Activated T-cell treated with anti-CD3 and anti-CD28 coated beads, Interleukin-2, amount 50 U/mL, for 72 hours (primary cell): Measurements from ENCODE around the gene FGB. TPM values are rescaled to one million over a fixed set of nuclear protein-coding genes. Genes with fewer than 3 reads are reported as not detected.

Experiments
- ATAC-seq, 2 donors: fragments of 150-1000 bp; cut with Tn5 transposase; replicated peaks in 1 of 2; 2 replicates each; pipeline ENCODE4 v1.10.0; 2021; ENCODE audit warnings: moderate library complexity in 2 of 2, mild to moderate bottlenecking in 1 of 2
- DNase-seq, 2 donors: peaks; one replicate each; pipeline ENCODE4 v3.0.0; 2021 to 2022; ENCODE audit warnings: mixed read lengths in 1 of 2
- H3K27ac Mint-ChIP-seq: one replicate; pipeline ENCODE4 v1.8.0; 2022; ENCODE audit warnings: mild to moderate bottlenecking, moderate library complexity, mixed read lengths
- H3K27me3 Mint-ChIP-seq: one replicate; pipeline ENCODE4 v1.8.0; 2022; ENCODE audit warnings: low read depth, mixed read lengths
- H3K36me3 Mint-ChIP-seq, 2 donors: one replicate each; pipeline ENCODE4 v1.8.0; 2022; ENCODE audit warnings: mixed read lengths in 2 of 2, mild to moderate bottlenecking in 1 of 2; ENCODE audit not compliant: insufficient read depth in 2 of 2
- H3K4me1 Mint-ChIP-seq: one replicate; pipeline ENCODE4 v1.8.0; 2022; ENCODE audit warnings: low read depth, mixed read lengths
- H3K4me3 Mint-ChIP-seq, 2 donors: one replicate each; pipeline ENCODE4 v1.8.0; 2022; ENCODE audit warnings: mild to moderate bottlenecking in 2 of 2, mixed read lengths in 2 of 2, moderate library complexity in 2 of 2
- H3K9me3 Mint-ChIP-seq, 2 donors: one replicate each; pipeline ENCODE4 v1.8.0; 2022; ENCODE audit warnings: mixed read lengths in 2 of 2
- total RNA-seq, 2 donors: library from RNA; stranded (reverse); gene quantifications; one replicate each; pipeline ENCODE4 v1.2.3, GENCODE V29; 2022

FGB gene
- total RNA-seq, 2 donors from 2014 or later, result not detected

DNA sequence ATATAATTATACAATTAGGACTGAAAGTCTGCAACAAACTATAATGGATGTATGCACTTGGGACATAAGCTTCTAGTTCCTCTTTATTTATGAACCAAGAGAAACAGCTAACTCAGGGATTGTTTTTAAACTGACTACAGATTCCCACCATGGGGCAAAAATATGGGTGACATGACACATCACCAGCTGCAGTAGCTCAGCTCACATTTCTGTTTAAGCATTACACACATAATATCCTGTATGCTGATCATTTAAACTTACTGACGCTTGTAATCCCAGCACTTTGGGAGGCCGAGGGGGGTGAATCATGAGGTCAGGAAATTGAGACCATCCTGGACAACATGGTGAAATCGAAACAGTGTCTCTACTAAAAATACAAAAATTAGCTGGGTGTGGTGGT is 11.5 kb downstream of the FGB start:
- peaks cover 12% of the 10 kb centered on the region for H3K27me3 Mint-ChIP-seq
- DNase-seq (no peak), ATAC-seq (no peak)
- no peak overlapping the region for H3K4me3 Mint-ChIP-seq
- H3K27ac Mint-ChIP-seq, result no peak overlapping the region
- H3K4me1 Mint-ChIP-seq, result no peaks in the 10 kb centered on the region
- no peaks in the 10 kb centered on the region for H3K9me3 Mint-ChIP-seq
- H3K36me3 Mint-ChIP-seq, result no peaks in the 10 kb centered on the region

DNA sequence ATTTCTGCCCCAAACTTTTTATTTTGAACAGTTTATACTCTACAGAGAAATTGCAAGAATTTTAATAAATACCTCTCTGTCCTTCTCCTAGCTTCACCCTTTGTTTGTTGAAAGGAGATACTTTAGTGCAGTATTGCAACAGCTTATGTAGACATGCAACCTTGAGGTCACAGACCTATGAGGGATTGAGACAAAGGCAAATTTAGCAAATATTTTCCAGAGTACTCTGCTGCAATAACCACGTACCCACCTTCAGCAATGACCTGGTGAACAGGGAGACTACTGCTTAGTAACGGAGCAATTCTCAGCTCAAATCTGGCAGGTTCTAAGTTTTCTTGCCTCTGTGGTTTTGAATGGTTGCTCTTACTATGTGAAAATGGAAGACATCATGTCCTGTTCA is 14.5 kb downstream of the FGB start:
- H3K9me3 Mint-ChIP-seq, result no peaks in the 10 kb centered on the region
- peaks cover 12% of the 10 kb centered on the region for H3K27me3 Mint-ChIP-seq
- H3K36me3 Mint-ChIP-seq, result no peaks in the 10 kb centered on the region
- ATAC-seq (no peak), DNase-seq (no peak)
- no peak overlapping the region for H3K4me3 Mint-ChIP-seq
- no peaks in the 10 kb centered on the region for H3K4me1 Mint-ChIP-seq
- H3K27ac Mint-ChIP-seq, result no peak overlapping the region

DNA sequence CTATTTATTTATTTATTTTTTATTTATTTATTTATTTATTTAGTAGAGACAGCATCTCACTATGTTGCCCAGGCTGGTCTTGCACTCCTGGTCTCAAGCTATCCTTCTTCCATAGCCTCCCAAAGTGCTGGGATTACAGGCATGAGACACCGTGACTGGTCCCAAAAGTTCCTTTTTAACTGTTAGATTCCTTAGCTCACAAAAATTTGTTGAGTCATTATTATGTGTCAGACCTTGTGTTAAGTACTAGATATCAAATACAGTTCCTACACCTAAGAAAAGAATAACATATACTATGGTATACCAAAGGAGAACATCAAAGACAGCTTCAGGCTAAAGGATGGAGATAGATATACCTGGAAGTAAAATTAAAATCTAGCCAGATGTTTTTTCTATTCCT is 16.1 kb downstream of the FGB start:
- H3K36me3 Mint-ChIP-seq, result no peaks in the 10 kb centered on the region
- H3K27ac Mint-ChIP-seq, result no peak overlapping the region
- H3K9me3 Mint-ChIP-seq, result no peaks in the 10 kb centered on the region
- ATAC-seq (no peak), DNase-seq (no peak)
- H3K4me3 Mint-ChIP-seq, result no peak overlapping the region
- peaks cover 12% of the 10 kb centered on the region for H3K27me3 Mint-ChIP-seq
- no peaks in the 10 kb centered on the region for H3K4me1 Mint-ChIP-seq

DNA sequence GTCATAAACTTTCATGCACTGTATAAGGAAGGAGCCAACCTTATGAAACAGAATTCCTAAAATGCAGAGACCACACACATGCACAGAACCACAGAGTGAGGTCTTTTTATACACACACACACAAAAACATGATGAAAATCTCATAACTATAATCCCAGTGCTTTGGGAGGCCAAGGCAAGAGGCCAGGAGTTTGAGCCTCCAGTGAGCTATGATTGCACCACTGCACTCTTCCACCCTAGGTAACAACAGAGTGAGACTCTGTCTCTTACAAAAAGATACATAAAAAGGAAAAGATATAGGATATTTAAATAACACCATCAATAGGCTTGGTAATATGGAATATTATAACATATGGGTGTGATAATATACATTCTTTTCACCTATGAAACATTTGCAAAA is 17.1 kb downstream of the FGB start:
- no peak for DNase-seq
- H3K36me3 Mint-ChIP-seq, result no peaks in the 10 kb centered on the region
- ATAC-seq, result no peak
- H3K9me3 Mint-ChIP-seq, result no peaks in the 10 kb centered on the region
- H3K27me3 Mint-ChIP-seq, result peaks cover 12% of the 10 kb centered on the region
- H3K27ac Mint-ChIP-seq, result no peak overlapping the region
- no peak overlapping the region for H3K4me3 Mint-ChIP-seq
- no peaks in the 10 kb centered on the region for H3K4me1 Mint-ChIP-seq

DNA sequence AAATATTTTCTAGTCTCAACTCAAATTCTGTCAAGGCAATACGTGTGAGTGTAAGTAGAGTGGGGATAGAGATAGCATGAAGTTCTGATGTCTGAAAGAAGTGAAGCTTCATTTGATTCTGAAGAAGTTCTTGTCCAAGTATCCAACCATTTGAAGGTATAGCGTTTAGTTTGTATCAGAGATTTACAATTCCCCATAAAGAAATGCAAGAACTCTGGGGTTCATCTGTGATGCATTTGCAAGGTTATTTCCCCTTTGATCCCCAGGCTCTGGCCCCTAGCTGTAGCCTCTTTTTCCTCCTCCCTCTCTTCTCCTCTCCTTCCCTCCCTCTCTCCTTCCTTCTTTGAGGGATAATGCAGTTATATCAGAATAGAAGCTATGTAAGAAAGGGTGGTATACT is 19.9 kb downstream of the FGB start:
- no peak for ATAC-seq

DNA sequence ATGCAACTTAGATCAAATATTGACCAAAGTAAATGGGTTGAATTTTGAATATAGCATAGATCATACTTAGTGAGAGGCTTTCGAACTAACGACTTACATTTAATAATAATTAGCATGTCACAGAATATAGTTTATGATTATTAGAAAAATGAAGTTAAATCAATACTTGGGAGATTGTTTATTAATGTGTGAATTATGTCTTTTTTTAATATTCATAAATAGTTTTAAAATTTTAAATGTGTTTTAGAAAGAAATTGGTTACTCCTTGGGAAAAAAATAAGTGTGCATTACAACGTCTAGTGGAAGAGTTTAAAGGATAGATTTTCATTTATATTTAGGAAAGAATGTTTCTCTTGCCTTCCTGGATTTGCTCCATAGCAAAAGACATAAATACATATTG is 20.4 kb downstream of the FGB start:
- Mint-ChIP-seq H3K27me3 (peaks cover 5% of the 10 kb centered on the region), H3K27ac (no peak overlapping the region), H3K9me3 (no peaks in the 10 kb centered on the region), H3K36me3 (no peaks in the 10 kb centered on the region), H3K4me3 (no peak overlapping the region), H3K4me1 (no peaks in the 10 kb centered on the region)
- ATAC-seq (no peak), DNase-seq (no peak)

More for the DNA sequence above, 19.9 kb downstream of the FGB start:
- DNase-seq, result no peak
- no peak overlapping the region for H3K4me3 Mint-ChIP-seq
- no peaks in the 10 kb centered on the region for H3K9me3 Mint-ChIP-seq
- no peak overlapping the region for H3K27ac Mint-ChIP-seq
- H3K36me3 Mint-ChIP-seq, result no peaks in the 10 kb centered on the region
- no peaks in the 10 kb centered on the region for H3K4me1 Mint-ChIP-seq
- peaks cover 6% of the 10 kb centered on the region for H3K27me3 Mint-ChIP-seq

DNA sequence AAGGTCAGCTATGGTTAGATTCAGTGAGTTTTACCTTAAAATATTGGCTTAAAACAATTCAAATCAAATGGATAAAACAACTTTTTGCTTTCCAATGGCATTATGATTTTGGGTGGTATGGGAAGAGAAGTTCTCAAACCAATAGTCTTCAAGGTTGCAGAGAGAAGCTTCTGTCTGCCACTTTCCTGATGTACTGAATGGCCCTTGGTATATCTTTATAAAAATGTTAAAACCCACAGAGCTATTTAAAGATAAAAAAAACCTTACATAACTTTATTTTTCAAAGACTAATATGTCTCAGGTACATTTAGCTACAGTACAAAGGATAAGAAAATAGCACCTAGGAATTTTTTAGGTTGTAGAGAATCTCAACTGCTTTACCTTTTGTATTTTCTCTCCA is 20.9 kb downstream of the FGB start:
- peaks cover 5% of the 10 kb centered on the region for H3K27me3 Mint-ChIP-seq
- H3K9me3 Mint-ChIP-seq, result no peaks in the 10 kb centered on the region
- no peaks in the 10 kb centered on the region for H3K36me3 Mint-ChIP-seq
- no peak overlapping the region for H3K27ac Mint-ChIP-seq
- ATAC-seq (no peak), DNase-seq (no peak)
- no peak overlapping the region for H3K4me3 Mint-ChIP-seq
- no peaks in the 10 kb centered on the region for H3K4me1 Mint-ChIP-seq

DNA sequence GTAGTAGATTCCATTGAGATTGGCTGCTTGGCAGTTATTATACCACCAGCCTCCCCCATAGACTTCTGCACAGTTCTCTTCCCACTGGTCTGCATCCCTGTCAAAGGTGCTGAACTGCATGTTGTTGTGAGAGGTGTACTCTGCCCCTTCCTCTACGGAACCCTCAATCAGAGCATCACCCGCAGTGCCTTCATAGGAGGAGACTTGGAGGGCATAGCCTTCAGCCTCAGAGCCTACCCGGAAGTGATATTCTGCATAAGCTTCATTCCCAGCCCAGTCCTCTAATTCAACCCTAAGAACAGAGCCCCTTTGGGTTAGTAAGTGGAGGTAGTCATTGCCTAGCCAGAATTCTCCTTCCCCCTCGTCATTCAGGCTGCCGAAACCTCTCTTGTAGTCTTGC is 21.4 kb downstream of the FGB start:
- Mint-ChIP-seq H3K27ac (no peak overlapping the region), H3K36me3 (no peaks in the 10 kb centered on the region), H3K4me3 (no peak overlapping the region), H3K4me1 (no peaks in the 10 kb centered on the region), H3K9me3 (no peaks in the 10 kb centered on the region), H3K27me3 (peaks cover 7% of the 10 kb centered on the region)
- DNase-seq, result no peak
- no peak for ATAC-seq

DNA sequence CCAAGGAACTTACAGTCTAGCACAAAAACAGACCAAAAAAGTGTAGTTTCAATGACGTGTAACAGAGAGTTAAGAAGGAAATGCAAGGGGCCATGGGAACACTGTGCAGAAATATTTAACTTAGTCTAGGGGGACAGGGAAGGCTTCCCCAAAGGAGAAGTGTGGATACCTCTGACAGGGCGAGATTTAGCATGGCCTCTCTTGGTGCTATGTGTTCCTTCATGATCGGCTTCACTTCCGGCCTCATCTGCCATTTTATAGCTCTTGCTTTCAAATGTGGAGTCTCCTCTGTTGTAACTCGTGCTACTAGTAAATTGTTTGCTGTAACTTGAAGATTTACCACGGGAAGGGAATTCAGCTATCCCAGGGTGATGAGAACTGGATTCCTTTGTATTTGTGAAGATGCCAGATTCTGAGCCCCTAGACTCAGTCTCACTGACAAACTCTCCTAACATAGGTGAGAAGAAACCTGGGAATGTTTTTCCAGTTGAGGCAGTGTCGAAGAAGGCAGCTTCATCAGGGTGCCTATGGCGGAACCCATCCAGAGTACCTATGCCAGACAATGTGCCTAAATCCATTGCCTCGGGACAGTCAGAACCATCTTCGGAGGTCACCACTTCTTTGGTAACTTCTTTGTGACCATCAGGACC is 22.7 kb downstream of the FGB start:
- Mint-ChIP-seq H3K4me1 (no peaks in the 10 kb centered on the region), H3K36me3 (no peaks in the 10 kb centered on the region), H3K9me3 (no peaks in the 10 kb centered on the region), H3K27me3 (peaks cover 13% of the 10 kb centered on the region), H3K27ac (no peak overlapping the region), H3K4me3 (no peak overlapping the region)
- DNase-seq (no peak), ATAC-seq (no peak)

DNA sequence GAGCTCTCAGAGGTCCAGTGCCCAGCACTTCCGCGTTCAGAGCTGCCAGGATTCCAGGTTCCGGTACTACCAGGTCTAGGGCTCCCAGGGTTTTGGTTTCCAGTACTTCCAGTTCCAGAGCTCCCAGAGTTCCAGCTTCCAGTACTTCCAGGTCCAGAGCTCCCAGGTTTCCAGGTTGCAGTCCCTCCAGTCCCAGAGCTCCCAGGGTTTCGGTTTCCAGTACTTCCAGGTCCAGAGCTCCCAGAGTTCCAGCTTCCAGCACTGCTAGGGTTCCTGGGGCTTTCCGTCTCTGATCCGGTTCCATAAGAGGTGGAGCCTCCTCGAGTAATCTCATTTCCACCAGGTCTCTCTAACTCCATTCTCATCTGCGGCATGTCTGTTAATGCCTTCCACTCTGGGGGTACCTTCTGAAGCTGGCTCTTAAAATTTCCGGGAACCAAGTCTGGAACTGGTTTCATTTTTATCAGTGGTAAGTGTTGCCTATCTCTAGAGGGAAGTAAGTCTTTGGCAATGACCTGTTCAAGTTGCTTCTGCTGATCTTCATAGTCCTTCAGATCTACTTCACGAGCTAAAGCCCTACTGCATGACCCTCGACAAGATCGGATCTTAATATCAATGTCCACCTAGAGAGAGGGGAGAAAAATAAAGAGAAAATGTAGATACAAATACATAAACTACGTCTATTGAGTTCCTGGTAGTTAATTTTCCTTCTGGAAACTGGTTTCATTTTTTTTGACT is 23.7 kb downstream of the FGB start:
- no peak overlapping the region for H3K27ac Mint-ChIP-seq
- no peaks in the 10 kb centered on the region for H3K36me3 Mint-ChIP-seq
- H3K4me1 Mint-ChIP-seq, result no peaks in the 10 kb centered on the region
- peaks cover 15% of the 10 kb centered on the region for H3K27me3 Mint-ChIP-seq
- no peak overlapping the region for H3K4me3 Mint-ChIP-seq
- no peak for ATAC-seq
- no peaks in the 10 kb centered on the region for H3K9me3 Mint-ChIP-seq
- no peak for DNase-seq

DNA sequence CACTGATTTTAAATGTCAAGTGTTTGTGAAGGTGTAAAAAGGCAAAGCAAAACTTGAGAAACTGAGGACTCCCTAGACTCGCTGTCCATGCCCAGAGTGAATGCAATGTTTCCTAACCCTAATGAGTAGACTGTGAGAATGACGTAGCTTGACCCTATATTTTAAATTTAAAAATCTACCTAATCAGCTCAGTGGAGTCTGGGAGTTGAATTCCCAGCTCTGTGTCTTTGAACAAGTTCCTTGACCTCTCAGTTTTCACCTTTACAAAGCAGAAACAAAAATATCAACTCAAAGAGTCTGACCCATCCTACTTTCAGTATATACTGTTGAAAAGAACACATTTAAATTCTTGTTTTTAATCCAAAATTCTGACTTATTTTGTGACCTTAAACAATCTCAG is 25.4 kb downstream of the FGB start:
- H3K36me3 Mint-ChIP-seq, result no peaks in the 10 kb centered on the region
- H3K27ac Mint-ChIP-seq, result no peak overlapping the region
- no peak for ATAC-seq
- peaks cover 15% of the 10 kb centered on the region for H3K27me3 Mint-ChIP-seq
- DNase-seq, result no peak
- no peak overlapping the region for H3K4me3 Mint-ChIP-seq
- no peaks in the 10 kb centered on the region for H3K9me3 Mint-ChIP-seq
- H3K4me1 Mint-ChIP-seq, result no peaks in the 10 kb centered on the region

DNA sequence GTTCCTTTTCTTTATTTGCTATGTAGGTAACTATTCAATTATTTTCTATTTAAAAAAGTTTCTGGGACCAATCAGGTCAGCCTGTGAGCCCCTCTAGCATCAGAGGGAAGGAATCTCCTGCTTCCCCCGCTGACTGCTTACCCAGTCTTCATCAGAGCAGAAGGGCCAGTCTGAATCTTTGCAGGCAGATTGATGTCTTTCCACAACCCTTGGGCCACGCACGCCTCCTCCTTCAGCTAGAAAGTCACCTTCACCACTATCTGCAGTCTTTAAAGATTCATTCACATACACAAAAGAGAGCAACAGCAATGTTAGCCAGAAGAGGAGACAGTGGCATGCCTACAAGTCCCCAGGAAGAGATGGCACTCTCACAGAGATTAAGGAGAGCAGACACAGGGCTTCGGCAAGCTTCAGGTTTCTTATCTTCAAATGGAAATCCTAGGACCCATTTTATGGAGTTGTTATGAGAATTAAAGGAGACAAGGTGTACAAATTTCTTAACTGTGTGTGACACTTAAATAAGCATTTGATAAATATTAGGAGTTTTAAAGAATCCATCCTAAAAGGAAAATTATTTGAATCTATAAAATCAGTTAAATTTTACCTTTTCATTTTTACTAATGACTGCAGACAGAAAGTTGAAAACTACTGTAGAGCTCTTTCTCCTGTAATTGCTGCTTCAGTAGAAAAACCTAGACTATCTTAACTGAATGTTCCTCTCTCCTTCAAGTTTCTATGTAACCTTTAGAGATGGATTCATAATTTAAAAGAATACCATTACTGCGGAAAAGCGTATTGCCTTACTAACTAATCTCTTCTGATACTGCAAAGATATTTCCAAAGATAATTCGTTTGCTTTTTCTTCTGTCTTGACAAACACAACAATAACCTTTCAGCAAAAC is 26.7 kb downstream of the FGB start:
- no peak for ATAC-seq
- Mint-ChIP-seq H3K27me3 (peaks cover 15% of the 10 kb centered on the region), H3K9me3 (no peaks in the 10 kb centered on the region), H3K4me1 (no peaks in the 10 kb centered on the region), H3K4me3 (no peak overlapping the region), H3K36me3 (no peaks in the 10 kb centered on the region), H3K27ac (no peak overlapping the region)
- no peak for DNase-seq

DNA sequence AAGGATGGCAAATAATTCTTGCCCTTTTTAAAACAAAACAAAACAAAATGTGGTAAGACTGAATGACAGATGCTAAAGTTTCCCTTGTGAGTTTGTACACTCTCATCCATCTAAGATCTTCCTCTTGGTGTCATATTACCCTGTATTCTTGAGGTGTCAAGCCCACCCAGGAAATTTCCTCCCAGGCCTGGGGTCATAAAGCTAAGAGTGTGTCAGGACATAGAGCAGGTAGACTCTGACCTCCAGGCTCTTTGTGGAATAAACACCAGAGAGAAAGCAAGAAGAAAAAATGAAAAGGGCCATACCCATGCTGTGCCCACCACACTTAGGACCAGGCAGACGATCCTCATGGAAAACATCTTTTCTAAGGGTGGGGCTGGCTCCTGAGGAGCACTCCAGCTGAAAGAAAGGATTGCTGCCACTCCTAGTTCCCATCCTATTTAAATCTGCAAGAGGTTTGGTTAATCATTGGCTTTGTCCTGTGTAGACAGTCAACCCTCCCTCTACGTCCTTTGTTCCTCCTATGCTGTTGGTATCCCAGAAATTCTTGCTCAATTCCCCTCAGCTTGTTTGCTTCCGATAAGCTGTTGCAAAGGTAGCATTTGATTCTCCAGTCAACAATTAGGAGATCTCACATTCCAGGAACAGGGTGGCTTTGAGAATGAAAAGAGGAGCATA is 27.7 kb downstream of the FGB start, which contains the start of gene FGA:
TSS of gene FGA (minus strand) at position 414 of the 678 bp plus-strand sequence. CDS start at position 359, 55 bp downstream.
- Mint-ChIP-seq H3K9me3 (no peaks in the 10 kb centered on the region), H3K4me1 (no peaks in the 10 kb centered on the region), H3K27me3 (peaks cover 15% of the 10 kb centered on the region), H3K4me3 (no peak within 1 kb of the TSS), H3K36me3 (no peaks in the 10 kb centered on the region), H3K27ac (no peak within 1 kb of the TSS)
- DNase-seq, result no peak
- ATAC-seq, result no peak
